PC-9 (cell line): ENCODE measurements around the gene CBFA2T3. TPM values are rescaled to one million over a fixed set of nuclear protein-coding genes. Genes with fewer than 3 reads are reported as not detected.

Experiments
- BruUV-seq: library from RNA; stranded (reverse); fragments of 400-500 nt; replicated peaks from 2 replicates; lab custom pipeline; 2021; lab: Mats Ljungman, UMichigan
- CTCF ChIA-PET: fragments of 300-600 bp; sonication (Branson Sonifier 250); formaldehyde crosslinking; loops from one replicate; lab custom pipeline; 2022; ENCODE audit warnings: antibody characterized with exemption; lab: Charles Lee
- POLR2A ChIA-PET: fragments of 300-600 bp; sonication (Branson Sonifier 250); formaldehyde crosslinking; loops from one replicate; lab custom pipeline; 2022; ENCODE audit warnings: antibody characterized with exemption; ENCODE audit not compliant: unreplicated experiment; lab: Charles Lee
- DNase-seq, 2 experiments: peaks; one replicate each; pipeline versions ENCODE4 v3.0.0 to v3.0.0-alpha.2; 2015 to 2022; ENCODE audit warnings: mixed read lengths in 1 of 2
- H2AFZ ChIP-seq: fragments of 200-600 bp; sonication (generic); 2 replicates; pipeline ENCODE4 v1.8.1; 2017; ENCODE audit warnings: antibody characterized with exemption
- H3F3A ChIP-seq: fragments of 200-600 bp; sonication (generic); 2 replicates; pipeline ENCODE4 v1.8.1; 2017; ENCODE audit warnings: antibody characterized with exemption, mild to moderate bottlenecking, low read depth; ENCODE audit not compliant: insufficient read depth
- H3K27ac ChIP-seq: fragments of 200-600 bp; sonication (generic); 2 replicates; pipeline ENCODE4 v1.6.1; 2016; ENCODE audit warnings: mixed run types
- H3K27me3 ChIP-seq: fragments of 200-600 bp; sonication (generic); 2 replicates; pipeline ENCODE4 v1.6.1; 2016; ENCODE audit warnings: low read depth, mixed run types; ENCODE audit not compliant: insufficient read depth
- H3K36me3 ChIP-seq: fragments of 200-600 bp; sonication (generic); 2 replicates; pipeline ENCODE4 v1.6.1; 2016; ENCODE audit warnings: low read depth, mixed run types
- H3K4me1 ChIP-seq: fragments of 200-600 bp; sonication (generic); replicated peaks from 2 replicates; pipeline ENCODE4 v1.6.1; 2016; ENCODE audit warnings: mixed run types; ENCODE audit not compliant: insufficient read depth
- H3K4me2 ChIP-seq: fragments of 200-600 bp; sonication (generic); 2 replicates; pipeline ENCODE4 v1.6.1; 2017; ENCODE audit warnings: mixed run types
- H3K4me3 ChIP-seq: fragments of 200-600 bp; sonication (generic); 2 replicates; pipeline ENCODE4 v1.6.1; 2016; ENCODE audit warnings: mixed run types
- H3K79me2 ChIP-seq: fragments of 200-600 bp; sonication (generic); 2 replicates; pipeline ENCODE4 v1.6.1; 2017; ENCODE audit warnings: low read depth, mixed run types
- H3K9me2 ChIP-seq: fragments of 200-600 bp; sonication (generic); 2 replicates; pipeline ENCODE4 v1.8.1; 2017; ENCODE audit warnings: mild to moderate bottlenecking; ENCODE audit not compliant: insufficient read depth
- H3K9me3 ChIP-seq: fragments of 200-600 bp; sonication (generic); 2 replicates; pipeline ENCODE4 v1.8.1; 2016; ENCODE audit warnings: low read depth; ENCODE audit not compliant: insufficient read depth
- H4K20me1 ChIP-seq: fragments of 200-600 bp; sonication (generic); 2 replicates; pipeline ENCODE4 v1.8.1; 2017; ENCODE audit not compliant: insufficient read depth
- CTCF ChIP-seq: fragments of 200-600 bp; sonication (generic); conservative IDR thresholded peaks from 2 replicates; pipeline ENCODE4 v1.6.1; 2017; ENCODE audit warnings: mixed run types, antibody characterized with exemption, mild to moderate bottlenecking, moderate library complexity
- EZH2 ChIP-seq: fragments of 200-600 bp; sonication (generic); IDR thresholded peaks from 2 replicates; pipeline ENCODE4 v1.8.0; 2017; ENCODE audit warnings: antibody characterized with exemption, low read depth
- intact Hi-C: fragments of 100-400 bp; cut with micrococcal nuclease; formaldehyde crosslinking; loops from one replicate; pipeline ENCODE4 v1.10.0; 2022; ENCODE audit not compliant: unreplicated experiment
- total RNA-seq: library from RNA; stranded (reverse); gene quantifications from 2 replicates; pipeline ENCODE4 v1.2.3, GENCODE V29; 2021

Gene CBFA2T3
- total RNA-seq, 1 experiment from 2014 or later: 1.0 TPM

GRCh38 chr16:88839026-88839529, 137.9 kb downstream of the CBFA2T3 start:
- Histone ChIP-seq H3K9me3 (no peaks in the 10 kb centered on the region), H3K4me1 (no peaks in the 10 kb centered on the region), H4K20me1 (no peaks in the 10 kb centered on the region), H3K27ac (no peak overlapping the region), H3K4me2 (no peak overlapping the region), H3F3A (no peaks in the 10 kb centered on the region), H3K79me2 (no peaks in the 10 kb centered on the region), H3K27me3 (no peaks in the 10 kb centered on the region), H3K9me2 (no peaks in the 10 kb centered on the region), H3K4me3 (no peak overlapping the region), H2AFZ (no peak overlapping the region), H3K36me3 (no peaks in the 10 kb centered on the region)
- intact Hi-C loops: no loop called here
- no peak for TF ChIP-seq CTCF
- TF ChIP-seq EZH2: no peak
- CTCF ChIA-PET: no interaction called here
- POLR2A ChIA-PET: no interaction called here
- BruUV-seq: no TSS peak
- DNase-seq: no peak

DNA sequence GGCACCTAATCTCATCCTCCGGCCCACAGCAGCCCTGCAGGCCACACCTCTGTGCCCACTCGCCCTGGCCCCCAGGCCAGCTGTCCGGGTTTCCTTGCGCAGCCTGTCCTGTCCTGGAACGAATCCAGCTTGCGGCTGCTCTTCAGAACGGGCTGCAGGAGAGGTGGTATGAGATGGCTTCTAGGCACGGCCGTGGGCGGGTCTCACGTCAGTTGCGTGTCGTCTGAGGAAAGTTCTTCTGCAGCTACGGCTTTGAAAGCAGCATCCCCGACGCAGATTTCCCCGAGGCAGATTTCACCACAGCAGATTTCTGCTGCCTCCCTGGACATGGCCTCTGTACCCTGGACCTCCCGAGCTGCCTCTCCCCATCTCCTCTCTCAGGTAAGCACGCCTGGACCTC, 138.4 kb downstream of the CBFA2T3 start:
- Histone ChIP-seq H3K9me3 (no peaks in the 10 kb centered on the region), H2AFZ (no peak overlapping the region), H3K27ac (no peak overlapping the region), H3K9me2 (no peaks in the 10 kb centered on the region), H3K4me2 (no peak overlapping the region), H3K4me1 (no peaks in the 10 kb centered on the region), H4K20me1 (no peaks in the 10 kb centered on the region), H3K27me3 (no peaks in the 10 kb centered on the region), H3F3A (no peaks in the 10 kb centered on the region), H3K4me3 (no peak overlapping the region), H3K79me2 (no peaks in the 10 kb centered on the region), H3K36me3 (no peaks in the 10 kb centered on the region)
- ChIA-PET POLR2A (no interaction called here), CTCF (no interaction called here)
- no TSS peak for BruUV-seq
- no peak for DNase-seq
- intact Hi-C loops: no loop called here
- no peak for TF ChIP-seq CTCF
- no peak for TF ChIP-seq EZH2

GRCh38 chr16:88837806-88838205, 139.2 kb downstream of the CBFA2T3 start:
- H3K27me3 ChIP-seq: no peaks in the 10 kb centered on the region
- POLR2A ChIA-PET: no interaction called here
- no peak overlapping the region for H2AFZ ChIP-seq
- H3K4me1 ChIP-seq: no peaks in the 10 kb centered on the region
- no peaks in the 10 kb centered on the region for H3K36me3 ChIP-seq
- no peaks in the 10 kb centered on the region for H3F3A ChIP-seq
- H3K4me3 ChIP-seq: no peak overlapping the region
- no peaks in the 10 kb centered on the region for H3K9me2 ChIP-seq
- H3K9me3 ChIP-seq: no peaks in the 10 kb centered on the region
- no peak for DNase-seq
- H3K4me2 ChIP-seq: no peak overlapping the region
- intact Hi-C loops: no loop called here
- H4K20me1 ChIP-seq: no peaks in the 10 kb centered on the region
- no peak overlapping the region for H3K27ac ChIP-seq
- no peaks in the 10 kb centered on the region for H3K79me2 ChIP-seq
- CTCF ChIA-PET: no interaction called here
- no TSS peak for BruUV-seq
- no peak for TF ChIP-seq EZH2
- TF ChIP-seq CTCF: no peak
